ENCODE data around the gene RNF180. TPM values are rescaled to one million over a fixed set of nuclear protein-coding genes. Genes with fewer than 3 reads are reported as not detected.

Gene RNF180
- total and polyA plus RNA-seq, 4 donors, result 1.1 to 13.7 (median 2.7) TPM

DNA sequence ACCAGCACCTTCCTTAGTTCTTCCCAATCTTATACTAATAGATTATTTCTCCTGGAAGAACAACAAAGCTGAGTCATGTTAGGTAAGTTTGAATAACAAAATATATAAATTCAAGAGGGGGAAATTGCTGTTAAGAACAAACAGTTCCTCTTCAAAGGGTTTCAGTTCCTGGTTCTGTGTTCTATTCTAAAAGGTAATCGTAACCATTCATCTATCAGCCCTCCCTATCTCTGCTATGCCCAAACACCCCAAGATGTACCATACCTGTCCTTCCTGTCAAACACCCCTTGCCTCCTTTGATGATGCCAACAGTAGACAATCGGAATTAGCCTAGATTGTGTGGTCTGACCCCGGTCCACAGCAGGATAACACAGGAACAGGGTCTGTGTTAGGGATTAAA lies 4.2 kb upstream of the RNF180 start:
- Histone ChIP-seq H3K9ac (ENCODE audit: low read depth in 1 of 2, low read length in 2 of 2) (no peak overlapping the region), H3K27ac (ENCODE audit: low read depth in 1 of 2, low read length in 2 of 2) (no peak overlapping the region), H3K9me3 (ENCODE audit: control insufficient read depth in 4 of 4, low read length in 3 of 4) (no peaks in the 10 kb centered on the region), H3K4me1 (ENCODE audit: control insufficient read depth in 4 of 4, insufficient read depth in 4 of 4, low read length in 3 of 4) (peaks cover 0 to 27% (median 18%) of the 10 kb centered on the region in 4 donors), H3K36me3 (ENCODE audit: control insufficient read depth in 4 of 4, insufficient read depth in 3 of 4, low read depth in 1 of 4, low read length in 3 of 4) (no peaks in the 10 kb centered on the region), H3K4me3 (ENCODE audit: low read depth in 1 of 3, low read length in 3 of 3) (no peak overlapping the region), H3K27me3 (ENCODE audit: control insufficient read depth in 4 of 4, insufficient read depth in 4 of 4, low read length in 3 of 4) (no peaks in the 10 kb centered on the region)
- 87% methylated on average over 3 of the region's 3 CpGs for WGBS
- no peak for DNase-seq (ENCODE audit: low spot score)
- TF ChIP-seq HNF4A (conservative IDR thresholded peaks at IDR 0.05) (no peak), YY1 (IDR thresholded peaks at IDR 0.05) (no peak), FOXA2 (IDR thresholded peaks at IDR 0.05) (no peak), RXRA (IDR thresholded peaks at IDR 0.05) (no peak), FOXA1 (IDR thresholded peaks at IDR 0.05) (no peak), EGR1 (IDR thresholded peaks at IDR 0.05; ENCODE audit: low read depth in 2 of 2) (no peak), JUND (IDR thresholded peaks at IDR 0.05) (no peak)
- TF ChIP-seq, protein P1, sequence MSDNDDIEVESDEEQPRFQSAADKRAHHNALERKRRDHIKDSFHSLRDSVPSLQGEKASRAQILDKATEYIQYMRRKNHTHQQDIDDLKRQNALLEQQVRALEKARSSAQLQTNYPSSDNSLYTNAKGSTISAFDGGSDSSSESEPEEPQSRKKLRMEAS (IDR thresholded peaks at IDR 0.05), result no peak
- TF ChIP-seq, protein P2, sequence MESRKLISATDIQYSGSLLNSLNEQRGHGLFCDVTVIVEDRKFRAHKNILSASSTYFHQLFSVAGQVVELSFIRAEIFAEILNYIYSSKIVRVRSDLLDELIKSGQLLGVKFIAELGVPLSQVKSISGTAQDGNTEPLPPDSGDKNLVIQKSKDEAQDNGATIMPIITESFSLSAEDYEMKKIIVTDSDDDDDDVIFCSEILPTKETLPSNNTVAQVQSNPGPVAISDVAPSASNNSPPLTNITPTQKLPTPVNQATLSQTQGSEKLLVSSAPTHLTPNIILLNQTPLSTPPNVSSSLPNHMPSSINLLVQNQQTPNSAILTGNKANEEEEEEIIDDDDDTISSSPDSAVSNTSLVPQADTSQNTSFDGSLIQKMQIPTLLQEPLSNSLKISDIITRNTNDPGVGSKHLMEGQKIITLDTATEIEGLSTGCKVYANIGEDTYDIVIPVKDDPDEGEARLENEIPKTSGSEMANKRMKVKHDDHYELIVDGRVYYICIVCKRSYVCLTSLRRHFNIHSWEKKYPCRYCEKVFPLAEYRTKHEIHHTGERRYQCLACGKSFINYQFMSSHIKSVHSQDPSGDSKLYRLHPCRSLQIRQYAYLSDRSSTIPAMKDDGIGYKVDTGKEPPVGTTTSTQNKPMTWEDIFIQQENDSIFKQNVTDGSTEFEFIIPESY (IDR thresholded peaks at IDR 0.05), result no peak
- TF ChIP-seq, protein P3, sequence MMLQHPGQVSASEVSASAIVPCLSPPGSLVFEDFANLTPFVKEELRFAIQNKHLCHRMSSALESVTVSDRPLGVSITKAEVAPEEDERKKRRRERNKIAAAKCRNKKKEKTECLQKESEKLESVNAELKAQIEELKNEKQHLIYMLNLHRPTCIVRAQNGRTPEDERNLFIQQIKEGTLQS (IDR thresholded peaks at IDR 0.05), result no peak
- TF ChIP-seq, protein P4, sequence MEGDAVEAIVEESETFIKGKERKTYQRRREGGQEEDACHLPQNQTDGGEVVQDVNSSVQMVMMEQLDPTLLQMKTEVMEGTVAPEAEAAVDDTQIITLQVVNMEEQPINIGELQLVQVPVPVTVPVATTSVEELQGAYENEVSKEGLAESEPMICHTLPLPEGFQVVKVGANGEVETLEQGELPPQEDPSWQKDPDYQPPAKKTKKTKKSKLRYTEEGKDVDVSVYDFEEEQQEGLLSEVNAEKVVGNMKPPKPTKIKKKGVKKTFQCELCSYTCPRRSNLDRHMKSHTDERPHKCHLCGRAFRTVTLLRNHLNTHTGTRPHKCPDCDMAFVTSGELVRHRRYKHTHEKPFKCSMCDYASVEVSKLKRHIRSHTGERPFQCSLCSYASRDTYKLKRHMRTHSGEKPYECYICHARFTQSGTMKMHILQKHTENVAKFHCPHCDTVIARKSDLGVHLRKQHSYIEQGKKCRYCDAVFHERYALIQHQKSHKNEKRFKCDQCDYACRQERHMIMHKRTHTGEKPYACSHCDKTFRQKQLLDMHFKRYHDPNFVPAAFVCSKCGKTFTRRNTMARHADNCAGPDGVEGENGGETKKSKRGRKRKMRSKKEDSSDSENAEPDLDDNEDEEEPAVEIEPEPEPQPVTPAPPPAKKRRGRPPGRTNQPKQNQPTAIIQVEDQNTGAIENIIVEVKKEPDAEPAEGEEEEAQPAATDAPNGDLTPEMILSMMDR (IDR thresholded peaks at IDR 0.05; ENCODE audit: low read depth, low read length, missing input control), result no peak

DNA sequence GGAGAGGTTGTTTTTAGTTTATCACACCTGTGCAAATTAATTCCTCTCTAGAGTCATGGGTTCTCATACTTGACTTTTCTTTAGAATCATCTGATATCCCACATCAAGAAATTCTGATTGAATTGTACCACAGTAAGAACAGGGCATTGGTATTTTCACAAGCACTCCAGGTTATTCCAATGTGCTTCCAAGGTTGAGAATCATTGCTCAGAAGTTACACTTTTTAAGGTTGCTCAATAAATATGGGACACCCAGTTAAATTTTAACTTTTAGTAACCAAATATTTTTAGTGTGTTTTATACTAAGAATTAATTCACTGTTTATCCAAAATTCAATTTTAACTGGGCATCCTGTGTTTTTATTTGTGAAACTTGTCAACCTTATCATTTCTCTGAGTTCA lies 2.5 kb upstream of the RNF180 start:
- Histone ChIP-seq H3K27me3 (ENCODE audit: control insufficient read depth in 4 of 4, insufficient read depth in 4 of 4, low read length in 3 of 4) (no peaks in the 10 kb centered on the region), H3K4me3 (ENCODE audit: low read depth in 1 of 3, low read length in 3 of 3) (no peak overlapping the region), H3K27ac (ENCODE audit: low read depth in 1 of 2, low read length in 2 of 2) (peak overlapping the region in 1 of 2 donors; percentile 34), H3K9me3 (ENCODE audit: control insufficient read depth in 4 of 4, low read length in 3 of 4) (no peaks in the 10 kb centered on the region), H3K9ac (ENCODE audit: low read depth in 1 of 2, low read length in 2 of 2) (no peak overlapping the region), H3K36me3 (ENCODE audit: control insufficient read depth in 4 of 4, insufficient read depth in 3 of 4, low read depth in 1 of 4, low read length in 3 of 4) (no peaks in the 10 kb centered on the region), H3K4me1 (ENCODE audit: control insufficient read depth in 4 of 4, insufficient read depth in 4 of 4, low read length in 3 of 4) (peaks cover 0 to 33% (median 19%) of the 10 kb centered on the region in 4 donors)
- TF ChIP-seq YY1 (IDR thresholded peaks at IDR 0.05) (no peak), HNF4G (IDR thresholded peaks at IDR 0.05) (no peak), JUND (IDR thresholded peaks at IDR 0.05) (no peak), HNF4A (conservative IDR thresholded peaks at IDR 0.05) (peak; percentile 15 to 19), RXRA (IDR thresholded peaks at IDR 0.05) (peak in 1 of 2 donors; percentile 11)
- no peak for DNase-seq (ENCODE audit: low spot score)

DNA sequence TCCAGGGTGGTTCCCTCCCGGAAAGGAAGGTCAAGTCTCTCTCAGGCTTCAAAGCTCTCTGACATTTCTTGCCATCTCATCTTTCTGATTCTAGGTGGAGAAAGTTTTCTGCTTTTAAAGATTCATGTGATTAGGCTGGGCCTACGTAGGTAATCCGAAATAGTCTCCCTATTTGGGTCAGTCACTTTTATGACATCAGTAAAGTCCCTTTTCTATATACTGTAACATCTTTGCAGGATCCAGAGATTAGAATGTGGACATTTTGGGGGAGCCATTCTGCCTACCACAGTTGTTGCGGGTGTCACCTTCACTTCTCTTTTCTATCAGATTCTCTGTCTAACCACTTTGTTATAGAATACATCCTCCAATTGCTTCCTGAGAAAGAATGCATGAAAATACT lies 1.9 kb upstream of the RNF180 start:
- WGBS, result 82% methylated on average over 4 of the region's 4 CpGs
- Histone ChIP-seq H3K27me3 (ENCODE audit: control insufficient read depth in 4 of 4, insufficient read depth in 4 of 4, low read length in 3 of 4) (no peaks in the 10 kb centered on the region), H3K27ac (ENCODE audit: low read depth in 1 of 2, low read length in 2 of 2) (peak overlapping the region in 1 of 2 donors; percentile 32), H3K9ac (ENCODE audit: low read depth in 1 of 2, low read length in 2 of 2) (no peak overlapping the region), H3K4me3 (ENCODE audit: low read depth in 1 of 3, low read length in 3 of 3) (no peak overlapping the region), H3K9me3 (ENCODE audit: control insufficient read depth in 4 of 4, low read length in 3 of 4) (no peaks in the 10 kb centered on the region), H3K4me1 (ENCODE audit: control insufficient read depth in 4 of 4, insufficient read depth in 4 of 4, low read length in 3 of 4) (peaks cover 0 to 33% (median 19%) of the 10 kb centered on the region in 4 donors), H3K36me3 (ENCODE audit: control insufficient read depth in 4 of 4, insufficient read depth in 3 of 4, low read depth in 1 of 4, low read length in 3 of 4) (no peaks in the 10 kb centered on the region)
- no peak for DNase-seq (ENCODE audit: low spot score)
- TF ChIP-seq, protein P1 (IDR thresholded peaks at IDR 0.05), result no peak
- TF ChIP-seq, protein P3 (IDR thresholded peaks at IDR 0.05), result no peak
- TF ChIP-seq, protein P5, sequence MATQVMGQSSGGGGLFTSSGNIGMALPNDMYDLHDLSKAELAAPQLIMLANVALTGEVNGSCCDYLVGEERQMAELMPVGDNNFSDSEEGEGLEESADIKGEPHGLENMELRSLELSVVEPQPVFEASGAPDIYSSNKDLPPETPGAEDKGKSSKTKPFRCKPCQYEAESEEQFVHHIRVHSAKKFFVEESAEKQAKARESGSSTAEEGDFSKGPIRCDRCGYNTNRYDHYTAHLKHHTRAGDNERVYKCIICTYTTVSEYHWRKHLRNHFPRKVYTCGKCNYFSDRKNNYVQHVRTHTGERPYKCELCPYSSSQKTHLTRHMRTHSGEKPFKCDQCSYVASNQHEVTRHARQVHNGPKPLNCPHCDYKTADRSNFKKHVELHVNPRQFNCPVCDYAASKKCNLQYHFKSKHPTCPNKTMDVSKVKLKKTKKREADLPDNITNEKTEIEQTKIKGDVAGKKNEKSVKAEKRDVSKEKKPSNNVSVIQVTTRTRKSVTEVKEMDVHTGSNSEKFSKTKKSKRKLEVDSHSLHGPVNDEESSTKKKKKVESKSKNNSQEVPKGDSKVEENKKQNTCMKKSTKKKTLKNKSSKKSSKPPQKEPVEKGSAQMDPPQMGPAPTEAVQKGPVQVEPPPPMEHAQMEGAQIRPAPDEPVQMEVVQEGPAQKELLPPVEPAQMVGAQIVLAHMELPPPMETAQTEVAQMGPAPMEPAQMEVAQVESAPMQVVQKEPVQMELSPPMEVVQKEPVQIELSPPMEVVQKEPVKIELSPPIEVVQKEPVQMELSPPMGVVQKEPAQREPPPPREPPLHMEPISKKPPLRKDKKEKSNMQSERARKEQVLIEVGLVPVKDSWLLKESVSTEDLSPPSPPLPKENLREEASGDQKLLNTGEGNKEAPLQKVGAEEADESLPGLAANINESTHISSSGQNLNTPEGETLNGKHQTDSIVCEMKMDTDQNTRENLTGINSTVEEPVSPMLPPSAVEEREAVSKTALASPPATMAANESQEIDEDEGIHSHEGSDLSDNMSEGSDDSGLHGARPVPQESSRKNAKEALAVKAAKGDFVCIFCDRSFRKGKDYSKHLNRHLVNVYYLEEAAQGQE (IDR thresholded peaks at IDR 0.05), result no peak
- TF ChIP-seq, protein P2 (IDR thresholded peaks at IDR 0.05), result no peak
- TF ChIP-seq RAD21 (IDR thresholded peaks at IDR 0.05) (no peak), RXRA (IDR thresholded peaks at IDR 0.05) (no peak)

Data from liver (tissue), 9 donors.